CD4-positive, alpha-beta T cell (primary cell): ENCODE measurements around the gene CD207. TPM values are rescaled to one million over a fixed set of nuclear protein-coding genes. Genes with fewer than 3 reads are reported as not detected.
A peak's percentile ranks its signal among the peaks of the same experiment; 100 is the strongest.

ENCODE experiments used
- ATAC-seq: fragments of 200-7000 bp; cut with Tn5 transposase; one replicate; pipeline ENCODE4 v1.10.0; 2022; ENCODE audit warnings: mild to moderate bottlenecking; ENCODE audit not compliant: poor library complexity
- CTCF ChIA-PET: fragments of 350-600 bp; sonication (Branson Sonifier 250); formaldehyde crosslinking; loops from one replicate; lab custom pipeline; 2021; ENCODE audit warnings: antibody characterized with exemption, inconsistent platforms; lab: Charles Lee
- POLR2A ChIA-PET: fragments of 350-600 bp; sonication (Branson Sonifier 250); formaldehyde crosslinking; loops from one replicate; lab custom pipeline; 2021; ENCODE audit warnings: antibody characterized with exemption, inconsistent platforms; lab: Charles Lee
- DNase-seq, 14 experiments: peaks; one replicate each; pipeline ENCODE4 v3.0.0-alpha.2; 2013 to 2020; ENCODE audit warnings: mixed read lengths in 2 of 14
- H3K27ac ChIP-seq, 2 donors: one replicate each; pipeline versions ENCODE4 v1.5.1 to v1.7.0; 2013; ENCODE audit warnings: low read length in 2 of 2, low read depth in 1 of 2, mild to moderate bottlenecking in 1 of 2
- H3K27me3 ChIP-seq, 2 experiments: 1 replicate in 1 of 2; 2 replicates in 1 of 2; pipeline versions ENCODE4 v1.6.1 to v1.7.0; 2013; ENCODE audit warnings: low read length in 2 of 2, control low read depth in 1 of 2, mild to moderate bottlenecking in 1 of 2, moderate library complexity in 1 of 2; ENCODE audit not compliant: insufficient read depth in 2 of 2, control insufficient read depth in 1 of 2
- H3K36me3 ChIP-seq: one replicate; pipeline ENCODE4 v1.6.1; 2013; ENCODE audit warnings: low read length, control low read depth; ENCODE audit not compliant: insufficient read depth
- H3K4me1 ChIP-seq: one replicate; pipeline ENCODE4 v1.6.1; 2013; ENCODE audit warnings: low read length, control low read depth; ENCODE audit not compliant: insufficient read depth
- H3K4me3 ChIP-seq: one replicate; pipeline ENCODE4 v1.5.1; 2013; ENCODE audit warnings: mild to moderate bottlenecking, low read length, moderate library complexity
- H3K9me3 ChIP-seq, 2 experiments: 1 replicate in 1 of 2; 2 replicates in 1 of 2; pipeline versions ENCODE4 v1.6.1 to v1.7.0; 2013; ENCODE audit warnings: low read length in 2 of 2, mild to moderate bottlenecking in 2 of 2, control low read depth in 1 of 2, moderate library complexity in 1 of 2; ENCODE audit not compliant: control insufficient read depth in 1 of 2, insufficient read depth in 1 of 2
- H3K27ac Mint-ChIP-seq: one replicate; pipeline ENCODE4 v1.8.0; 2020; ENCODE audit warnings: mixed read lengths
- H3K27me3 Mint-ChIP-seq: one replicate; pipeline ENCODE4 v1.8.0; 2021; ENCODE audit warnings: mixed read lengths
- H3K36me3 Mint-ChIP-seq: one replicate; pipeline ENCODE4 v1.8.0; 2021; ENCODE audit warnings: low read depth, mixed read lengths
- H3K4me1 Mint-ChIP-seq: one replicate; pipeline ENCODE4 v1.8.0; 2021; ENCODE audit warnings: low read depth, mixed read lengths
- H3K4me3 Mint-ChIP-seq: one replicate; pipeline ENCODE4 v1.8.0; 2020; ENCODE audit warnings: mild to moderate bottlenecking, mixed read lengths
- H3K9me3 Mint-ChIP-seq: one replicate; pipeline ENCODE4 v1.8.0; 2020; ENCODE audit warnings: mixed read lengths
- CTCF ChIP-seq: fragments of 200-600 bp; IDR thresholded peaks from one replicate; pipeline ENCODE4 v1.8.0; 2022; ENCODE audit warnings: antibody characterized with exemption, mild to moderate bottlenecking
- intact Hi-C, 2 experiments: fragments of 100-400 bp; cut with DNase I in 1 of 2; cut with micrococcal nuclease in 1 of 2; formaldehyde crosslinking; loops; one replicate each; pipeline versions ENCODE4 v1.15.1 to v1.9.0; 2023 to 2025; cut with DNase I, micrococcal nuclease
- total RNA-seq, 174 experiments: library from RNA in 2 of 174; stranded (reverse) in 2 of 174; gene quantifications; one replicate each; pipeline ENCODE4 v1.2.3 and lab custom pipeline; 2021 to 2026

Gene CD207
- total RNA-seq, 2 experiments from 2014 or later = 0.25 TPM; not detected in 1

- Mint-ChIP-seq H3K4me3 (no peak overlapping the region), H3K36me3 (no peaks in the 10 kb centered on the region), H3K4me1 (no peaks in the 10 kb centered on the region), H3K27me3 (no peaks in the 10 kb centered on the region), H3K9me3 (no peaks in the 10 kb centered on the region), H3K27ac (no peak overlapping the region)
- no peak overlapping the region for H3K27ac ChIP-seq
- no peaks in the 10 kb centered on the region for H3K36me3 ChIP-seq
- DNase-seq (no peak), ATAC-seq (no peak)
- ChIA-PET CTCF (no interaction called here), POLR2A (no interaction called here)
- H3K4me1 ChIP-seq = peaks cover 6% of the 10 kb centered on the region
- H3K27me3 ChIP-seq = no peaks in the 10 kb centered on the region
- H3K4me3 ChIP-seq = no peak overlapping the region
- no peaks in the 10 kb centered on the region for H3K9me3 ChIP-seq
- TF ChIP-seq CTCF = no peak
- intact Hi-C loops = no loop called here
These were observed 8.8 kb downstream of the CD207 start for GRCh38 chr2:70826696-70827350.

- DNase-seq (no peak), ATAC-seq (no peak)
- H3K4me1 Mint-ChIP-seq = no peaks in the 10 kb centered on the region
- no peaks in the 10 kb centered on the region for H3K9me3 Mint-ChIP-seq
- Histone ChIP-seq H3K27ac (no peak overlapping the region), H3K36me3 (no peaks in the 10 kb centered on the region), H3K4me3 (no peak overlapping the region), H3K27me3 (no peaks in the 10 kb centered on the region), H3K4me1 (peaks cover 6% of the 10 kb centered on the region), H3K9me3 (no peaks in the 10 kb centered on the region)
- no peak overlapping the region for H3K4me3 Mint-ChIP-seq
- ChIA-PET CTCF (no interaction called here), POLR2A (no interaction called here)
- no peak for TF ChIP-seq CTCF
- H3K27me3 Mint-ChIP-seq = peaks cover 5% of the 10 kb centered on the region
- intact Hi-C loops = no loop called here
- H3K36me3 Mint-ChIP-seq = no peaks in the 10 kb centered on the region
- no peak overlapping the region for H3K27ac Mint-ChIP-seq
These were observed 12.4 kb downstream of the CD207 start for GRCh38 chr2:70823249-70823648.

GRCh38 chr2:70822843-70823242 is 12.8 kb downstream of the CD207 start:
- Histone ChIP-seq H3K4me1 (peaks cover 6% of the 10 kb centered on the region), H3K27ac (no peak overlapping the region), H3K4me3 (no peak overlapping the region), H3K9me3 (no peaks in the 10 kb centered on the region), H3K27me3 (no peaks in the 10 kb centered on the region), H3K36me3 (no peaks in the 10 kb centered on the region)
- intact Hi-C loops = no loop called here
- Mint-ChIP-seq H3K4me1 (no peaks in the 10 kb centered on the region), H3K9me3 (no peaks in the 10 kb centered on the region), H3K36me3 (no peaks in the 10 kb centered on the region), H3K27ac (no peak overlapping the region), H3K4me3 (no peak overlapping the region), H3K27me3 (peaks cover 9% of the 10 kb centered on the region)
- CTCF ChIA-PET = no interaction called here
- DNase-seq = peak in 2 of 14 experiments; percentile 5 to 6
- no peak for ATAC-seq
- no peak for TF ChIP-seq CTCF
- POLR2A ChIA-PET = no interaction called here
